SK-N-DZ (cell line): ENCODE measurements around the gene HOXA11.

Source experiments
- DNase-seq: peaks from one replicate; pipeline ENCODE4 v3.0.0-alpha.2; 2015; ENCODE audit warnings: low spot score

HOXA11 gene

GRCh38 chr7:27207348-27207985 lies 22.4 kb upstream of the HOXA11 start:
- DNase-seq, result no peak

DNA sequence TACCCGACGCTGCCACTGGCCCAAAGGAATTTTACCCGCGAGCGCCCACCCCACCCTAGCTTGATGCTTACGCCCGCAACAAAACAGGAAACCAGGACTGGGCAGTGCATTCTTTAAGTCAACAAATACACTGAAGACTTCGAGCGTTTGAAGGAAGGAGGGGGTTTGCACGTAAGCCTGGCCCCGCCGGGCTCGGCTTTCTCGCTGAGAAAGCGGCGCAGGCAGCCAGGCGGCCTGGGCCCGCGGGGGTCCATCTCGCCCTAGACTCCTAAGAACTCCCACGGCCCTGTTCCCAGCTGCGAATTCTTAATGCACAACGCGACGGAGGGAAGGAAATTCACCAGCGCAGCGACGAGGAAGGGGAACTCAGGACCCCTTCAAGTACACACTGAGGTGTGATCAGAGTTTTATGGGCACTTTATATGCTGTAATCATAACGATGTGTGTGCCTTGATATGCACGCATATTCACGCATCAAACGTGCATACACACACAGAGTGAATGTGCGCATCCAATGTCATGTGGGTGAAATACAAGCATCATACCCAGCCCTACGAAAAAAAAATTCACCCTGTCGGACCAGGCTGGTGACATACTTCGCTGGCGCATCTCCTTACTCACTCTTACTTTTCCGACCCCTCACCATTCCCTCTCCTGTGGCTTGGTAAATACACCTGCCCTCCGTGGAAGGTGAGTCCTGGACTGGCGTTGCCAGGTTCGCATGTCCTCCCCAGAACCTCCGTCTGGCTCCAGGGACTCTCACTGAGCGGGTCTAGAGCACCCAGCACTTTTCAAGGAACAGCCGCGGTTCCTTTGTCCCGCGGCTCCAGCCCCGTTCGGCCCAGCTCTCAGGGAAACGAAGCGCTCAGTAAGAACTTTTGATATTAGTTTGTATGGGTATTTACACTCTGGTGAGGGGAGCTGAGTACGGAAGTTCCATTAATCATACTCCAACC lies 20.6 kb upstream of the HOXA11 start:
- no peak for DNase-seq

DNA sequence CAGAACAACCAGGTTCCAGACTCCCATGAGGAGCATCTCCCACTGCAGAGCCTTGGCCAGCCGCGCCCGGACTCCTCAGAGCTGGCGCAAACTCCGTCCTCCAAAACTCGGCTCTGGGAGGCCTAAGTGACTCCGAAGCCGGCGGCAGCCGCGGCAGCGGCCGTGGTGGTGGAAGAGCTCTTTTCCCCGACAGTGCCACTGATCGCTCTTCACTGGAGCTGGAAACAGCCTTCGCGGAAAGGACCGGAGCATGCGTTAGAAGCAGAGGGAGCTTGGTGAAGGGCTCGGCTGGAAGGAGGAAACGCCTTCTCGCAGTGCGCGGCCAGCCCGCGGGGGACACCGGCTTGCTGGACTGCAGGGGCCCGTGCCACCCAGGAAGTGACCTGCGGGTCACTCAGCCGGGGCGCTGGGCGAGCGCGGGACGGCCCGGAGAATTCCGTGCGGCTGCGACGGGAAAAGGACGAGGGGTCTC lies 19.9 kb upstream of the HOXA11 start:
- DNase-seq, result no peak

- no peak for DNase-seq
Observed at GRCh38 chr7:27203964-27204594, 19.0 kb upstream of the HOXA11 start.

- no peak for DNase-seq
Observed at GRCh38 chr7:27203365-27203953, 18.4 kb upstream of the HOXA11 start.

DNA sequence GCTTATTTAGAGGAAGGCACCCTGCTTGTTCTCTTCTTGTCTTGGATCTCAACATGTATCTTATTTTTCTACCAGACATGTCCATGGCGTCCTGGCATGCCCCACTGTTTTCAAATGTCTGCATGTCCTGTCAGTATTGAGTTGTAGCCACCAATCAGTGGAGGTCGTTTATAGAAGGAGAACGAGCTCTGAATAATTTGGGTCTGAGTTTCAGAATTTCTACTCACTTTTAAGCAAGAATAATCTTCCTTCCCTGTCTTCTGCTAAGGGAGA lies 17.8 kb upstream of the HOXA11 start:
- DNase-seq, result no peak

- DNase-seq, result no peak
Observed at GRCh38 chr7:27202018-27202861, 17.2 kb upstream of the HOXA11 start.

GRCh38 chr7:27201580-27202017 lies 16.6 kb upstream of the HOXA11 start:
- no peak for DNase-seq

DNA sequence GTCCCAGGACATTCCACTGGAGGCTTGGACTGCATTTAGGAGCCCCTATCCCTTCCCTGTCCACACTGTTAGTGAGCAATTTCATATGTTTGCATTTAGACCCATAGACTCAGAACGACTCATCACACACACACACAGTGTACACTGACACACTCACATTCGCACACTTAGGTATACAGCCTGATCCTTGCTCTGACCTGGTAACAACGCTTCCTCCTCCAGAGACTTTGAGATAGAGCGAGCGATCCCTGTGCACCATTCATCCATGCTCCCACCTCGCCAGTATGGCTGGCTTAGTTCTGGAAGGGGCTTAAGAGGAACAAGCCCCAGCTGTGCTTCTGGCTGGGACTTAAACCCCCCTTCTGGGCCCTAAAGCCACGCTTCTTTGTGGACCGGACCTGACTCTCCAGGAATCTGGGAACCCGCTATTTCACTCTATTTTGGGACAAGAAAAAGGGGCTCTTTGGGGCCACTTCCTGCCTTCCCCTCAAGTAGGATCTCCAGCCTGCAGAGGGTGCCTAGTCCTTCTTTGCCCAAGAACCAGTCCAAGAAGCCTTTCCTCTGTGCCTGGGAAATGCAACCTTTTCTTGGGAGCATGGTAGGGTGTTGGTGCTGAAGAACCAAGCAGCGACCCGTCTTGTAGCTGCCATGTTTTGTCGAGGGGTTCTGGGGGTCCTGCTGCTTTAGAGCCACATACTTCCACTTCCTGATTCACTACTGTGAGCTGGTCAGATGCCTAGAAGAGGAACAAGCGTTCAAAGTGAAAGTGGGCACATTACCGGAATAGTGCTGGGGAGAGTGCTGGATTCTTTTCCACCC lies 15.9 kb upstream of the HOXA11 start:
- DNase-seq, result no peak

DNA sequence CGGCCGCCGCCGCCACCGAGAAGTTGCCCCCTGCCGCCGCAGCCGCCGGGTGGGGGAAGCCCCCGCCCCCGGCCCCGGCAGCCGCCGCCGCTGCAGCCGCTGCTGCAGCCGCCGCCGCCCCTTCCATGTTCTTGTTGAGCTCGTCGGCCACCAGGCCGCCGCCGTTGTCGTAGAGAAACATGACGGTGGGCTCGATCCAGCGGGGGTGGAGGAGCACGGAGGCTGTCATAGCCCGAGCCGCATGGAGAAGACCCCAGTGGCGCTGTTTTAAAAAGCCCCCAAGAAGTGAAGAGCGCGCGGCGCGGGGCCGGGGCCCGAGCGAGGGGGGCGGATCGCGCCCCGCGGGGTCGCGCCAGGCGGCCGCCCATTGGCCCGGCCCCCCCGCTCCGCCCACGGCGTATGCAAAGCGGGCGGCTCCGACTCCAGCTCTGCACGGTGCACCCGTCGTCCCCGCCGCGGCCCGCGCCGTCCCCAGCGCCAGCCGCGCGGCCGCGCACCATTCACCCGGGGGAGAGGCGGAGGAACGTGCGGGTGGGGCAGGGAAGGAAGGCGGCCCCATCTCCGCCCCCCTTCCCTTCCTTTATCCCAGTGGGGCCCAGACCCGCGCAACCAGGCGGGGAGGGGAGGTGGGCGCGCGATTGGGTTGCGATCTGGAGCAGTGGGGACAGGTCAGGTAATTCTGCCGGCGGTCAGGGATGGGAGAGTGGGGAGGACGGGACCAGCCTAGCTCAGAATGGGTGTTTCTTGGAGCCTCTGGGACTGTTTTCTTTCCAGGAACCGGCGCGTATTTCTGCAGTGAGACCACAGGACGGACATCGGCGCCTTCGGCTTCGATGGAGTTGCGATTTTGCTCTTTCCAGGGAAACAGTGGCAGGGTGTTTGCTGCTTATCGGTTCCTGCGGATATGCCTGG lies 15.1 kb upstream of the HOXA11 start, which contains the start of gene HOXA13:
Gene HOXA13 (minus strand): TSS at position 243 of the 912 bp plus-strand sequence. CDS start 14 bp downstream, at position 229.
- DNase-seq, result peak; percentile 52

GRCh38 chr7:27198871-27199801 lies 14.1 kb upstream of the HOXA11 start:
- DNase-seq, result no peak

- no peak for DNase-seq
Observed at GRCh38 chr7:27198138-27198841, 13.3 kb upstream of the HOXA11 start.

GRCh38 chr7:27197137-27198042 lies 12.4 kb upstream of the HOXA11 start:
- no peak for DNase-seq

DNA sequence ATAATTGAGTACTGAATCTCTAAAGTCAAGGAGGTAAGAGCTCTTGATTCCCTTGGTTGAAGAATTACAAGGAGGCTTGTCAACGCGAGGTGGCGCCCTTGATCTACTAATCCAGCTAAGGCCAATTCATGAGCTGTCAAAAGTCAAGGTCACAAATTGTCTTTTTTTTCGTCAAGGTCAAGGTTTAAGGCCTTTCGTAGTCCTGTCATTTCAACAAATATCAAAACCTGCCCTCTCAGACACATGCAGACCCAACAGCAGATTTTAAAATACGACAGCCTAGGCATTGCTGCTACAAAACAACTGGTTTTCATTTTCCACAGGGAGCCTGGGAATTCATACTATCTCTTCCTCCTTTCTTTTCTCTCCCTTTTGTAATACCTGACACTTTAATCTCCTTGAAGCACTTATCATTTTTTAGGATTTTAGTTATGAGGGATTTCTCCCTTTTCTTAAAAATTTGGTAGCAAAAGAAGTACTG lies 11.3 kb upstream of the HOXA11 start:
- DNase-seq, result peak; percentile 77

DNA sequence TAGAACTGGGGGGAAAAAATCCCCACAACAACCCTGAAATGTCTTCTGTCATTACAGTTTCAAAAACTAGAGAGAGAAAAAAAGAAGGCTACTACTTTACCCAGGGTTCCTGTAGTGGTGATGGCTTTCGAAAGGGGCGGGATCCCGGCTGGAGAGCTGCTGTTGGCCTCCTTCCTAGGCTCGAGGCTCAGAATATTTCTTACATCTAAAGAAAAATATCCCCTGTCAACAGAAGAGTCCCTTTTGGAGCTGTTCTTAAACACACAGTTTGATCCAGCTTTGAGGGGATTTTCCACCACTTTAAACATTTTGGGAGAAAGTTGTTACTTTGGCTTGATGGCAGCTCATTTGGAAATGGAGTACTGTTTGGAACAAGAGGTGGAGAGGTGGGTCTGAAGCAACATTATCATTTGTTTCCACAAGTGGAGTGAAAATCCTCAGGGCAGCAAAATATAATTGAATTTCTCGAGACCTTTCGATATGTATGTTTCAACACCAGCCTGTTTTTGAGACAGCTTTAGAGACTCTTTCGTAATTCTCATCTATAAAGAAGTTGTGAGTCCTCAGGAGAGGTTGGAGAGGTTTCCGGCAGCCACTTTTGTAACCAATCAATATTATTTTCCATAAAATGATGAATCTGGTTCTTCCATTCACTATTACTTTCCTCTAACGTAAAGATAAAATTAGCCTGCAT lies 9.8 kb upstream of the HOXA11 start:
- DNase-seq, result no peak

DNA sequence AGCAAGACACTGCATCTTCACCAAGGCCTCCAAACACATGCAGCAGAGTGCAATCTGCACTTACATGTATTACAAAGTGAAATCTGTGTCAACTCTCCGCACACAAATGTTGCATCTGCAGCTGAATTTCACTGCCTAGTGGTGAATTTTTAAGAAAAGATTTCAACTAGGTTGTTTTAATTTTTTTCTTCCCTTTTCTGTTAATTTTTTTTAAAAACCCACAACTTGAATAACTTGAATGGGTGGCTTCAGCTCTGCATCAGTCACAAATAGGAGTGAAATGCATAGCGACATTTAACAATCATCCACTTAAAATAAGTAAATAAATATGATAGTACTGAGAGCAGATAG lies 8.9 kb upstream of the HOXA11 start:
- DNase-seq, result no peak
